ENCODE data around the gene PDE8A.

PDE8A gene

DNA sequence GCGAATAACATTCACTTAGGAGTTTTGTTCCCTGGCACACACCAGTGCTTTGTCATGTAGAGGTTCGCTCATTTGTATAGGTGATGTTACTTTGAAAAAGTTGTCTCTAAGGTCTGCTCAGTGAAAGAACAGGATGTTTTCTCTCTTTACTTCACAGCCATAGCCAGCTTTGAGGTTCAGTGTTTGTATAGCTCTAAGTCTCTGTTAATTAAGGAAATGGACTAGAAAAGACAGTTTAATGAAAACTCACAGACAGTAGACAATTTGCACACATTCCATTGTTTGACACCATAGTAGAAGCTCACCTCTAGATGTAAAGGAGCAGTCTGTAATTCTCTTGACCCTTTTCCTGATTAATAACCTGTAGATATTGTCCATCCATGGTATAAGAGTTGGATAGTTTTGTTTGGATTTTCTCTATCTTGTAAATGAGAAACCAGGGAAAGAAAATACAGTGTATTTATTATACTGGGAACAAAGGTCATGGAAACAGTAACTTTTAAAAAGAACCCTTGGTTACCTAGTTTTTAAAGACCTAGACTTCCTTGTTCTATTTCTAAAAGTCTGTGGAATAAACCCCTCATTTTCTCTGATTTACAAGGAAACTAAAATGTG, 50.4 kb downstream of the PDE8A start:
- DNase-seq, result no peak

- DNase-seq, result no peak
Observed at GRCh38 chr15:85033148-85033547, 51.5 kb downstream of the PDE8A start.

- no peak for DNase-seq
Observed at GRCh38 chr15:85034276-85034675, 52.6 kb downstream of the PDE8A start.

DNA sequence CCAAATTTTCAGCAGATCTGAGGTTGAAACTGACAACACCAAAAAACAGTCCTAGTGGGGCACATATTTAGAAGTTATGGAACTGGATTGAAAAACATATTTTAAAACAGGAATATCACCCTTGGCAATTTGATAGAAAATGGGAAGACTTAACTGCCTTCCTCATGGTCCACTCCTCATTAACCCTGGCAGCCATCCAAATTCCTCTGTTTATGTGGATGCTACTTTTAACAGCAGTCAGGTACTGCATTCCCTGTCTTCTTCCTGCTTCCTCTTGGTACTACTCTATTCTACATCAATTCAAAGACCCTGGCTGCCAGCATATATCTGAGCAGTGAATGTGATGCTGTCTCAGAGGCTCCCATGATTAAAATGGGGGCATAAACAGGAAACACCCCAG, 54.3 kb downstream of the PDE8A start:
- DNase-seq, result no peak

- no peak for DNase-seq
Observed at GRCh38 chr15:85036716-85037115, 55.1 kb downstream of the PDE8A start.

- DNase-seq, result no peak
Observed at GRCh38 chr15:85037641-85038040, 56.0 kb downstream of the PDE8A start.

- no peak for DNase-seq
Observed at GRCh38 chr15:85041230-85041629, 59.6 kb downstream of the PDE8A start.

GRCh38 chr15:85044251-85044853, 62.7 kb downstream of the PDE8A start:
- peak; percentile 60 for DNase-seq

- DNase-seq, result no peak
Observed at GRCh38 chr15:85044894-85045293, 63.2 kb downstream of the PDE8A start.

DNA sequence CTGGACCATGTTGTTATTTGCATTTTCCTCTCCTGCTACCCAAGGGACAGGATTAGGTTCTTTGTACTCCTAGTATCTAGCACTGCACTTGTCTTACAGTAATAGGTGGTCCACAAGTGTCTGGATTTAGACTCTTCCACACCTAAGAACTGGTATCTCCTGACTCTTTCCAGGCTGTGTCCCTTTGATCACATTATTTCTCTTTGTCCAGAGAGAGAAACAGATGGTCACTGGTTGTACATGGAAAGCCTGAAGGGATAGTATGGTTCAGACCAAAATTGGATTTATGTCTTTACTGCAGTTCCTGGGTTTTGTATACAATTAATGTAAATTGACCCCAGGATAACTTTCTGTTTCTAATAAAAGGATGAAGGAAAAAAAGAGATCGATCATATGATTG, 64.0 kb downstream of the PDE8A start:
- no peak for DNase-seq

DNA sequence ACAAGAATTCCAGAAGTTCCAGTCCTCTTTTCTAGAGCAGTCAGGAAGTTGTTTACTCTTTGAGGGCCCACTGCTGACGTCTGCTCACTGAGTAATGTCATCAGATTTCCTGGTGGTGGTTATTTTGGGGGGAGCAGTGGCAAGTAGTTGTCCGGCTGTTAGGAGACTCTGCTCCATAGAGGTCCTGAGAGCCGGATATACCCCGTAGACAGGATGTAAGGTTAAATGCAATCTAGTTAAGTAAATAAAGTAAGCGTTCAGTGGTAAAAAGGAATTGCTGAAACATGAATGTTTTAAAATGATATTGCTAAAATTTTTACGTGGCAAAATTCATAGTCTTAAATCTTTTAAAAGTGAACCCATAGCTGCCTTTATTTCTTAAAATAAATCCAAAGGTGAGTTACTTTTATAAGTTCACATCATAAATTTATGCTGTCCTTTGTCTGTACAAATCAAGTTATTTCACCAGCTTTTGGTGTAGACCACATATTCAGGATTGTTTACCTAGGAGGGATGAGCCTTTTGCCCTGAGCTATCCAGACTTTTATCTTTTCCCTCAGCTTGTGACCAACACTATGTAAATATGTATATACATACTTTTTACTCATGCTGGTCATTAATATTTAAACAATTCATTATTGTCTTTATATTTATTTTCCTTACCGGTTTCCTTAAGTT, 65.8 kb downstream of the PDE8A start:
- peak; percentile 87 for DNase-seq

- DNase-seq, result no peak
Observed at GRCh38 chr15:85048430-85048829, 66.8 kb downstream of the PDE8A start.

- DNase-seq, result no peak
Observed at GRCh38 chr15:85049805-85050204, 68.1 kb downstream of the PDE8A start.

DNA sequence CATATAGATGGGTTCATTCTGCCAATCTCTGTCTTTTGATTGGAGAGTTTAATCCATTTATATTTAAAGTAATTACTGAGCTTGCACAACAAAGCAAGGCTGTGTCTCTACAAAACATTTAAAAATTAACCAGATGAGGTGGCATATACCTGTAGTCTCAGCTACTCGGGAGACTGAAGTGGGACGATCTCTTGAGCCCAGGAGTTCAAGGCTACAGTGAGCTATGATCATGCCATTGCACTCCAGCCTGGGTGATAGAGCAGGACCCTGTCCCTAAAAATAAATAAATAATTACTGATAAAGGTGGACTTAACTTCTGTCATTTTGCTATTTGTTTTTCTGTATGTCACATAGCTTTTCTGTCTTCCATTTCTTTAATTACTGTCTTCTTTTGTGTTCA, 78.1 kb downstream of the PDE8A start:
- no peak for DNase-seq

GRCh38 chr15:85062560-85062959, 80.9 kb downstream of the PDE8A start:
- no peak for DNase-seq

- DNase-seq, result no peak
Observed at GRCh38 chr15:85063088-85063487, 81.4 kb downstream of the PDE8A start.

DNA sequence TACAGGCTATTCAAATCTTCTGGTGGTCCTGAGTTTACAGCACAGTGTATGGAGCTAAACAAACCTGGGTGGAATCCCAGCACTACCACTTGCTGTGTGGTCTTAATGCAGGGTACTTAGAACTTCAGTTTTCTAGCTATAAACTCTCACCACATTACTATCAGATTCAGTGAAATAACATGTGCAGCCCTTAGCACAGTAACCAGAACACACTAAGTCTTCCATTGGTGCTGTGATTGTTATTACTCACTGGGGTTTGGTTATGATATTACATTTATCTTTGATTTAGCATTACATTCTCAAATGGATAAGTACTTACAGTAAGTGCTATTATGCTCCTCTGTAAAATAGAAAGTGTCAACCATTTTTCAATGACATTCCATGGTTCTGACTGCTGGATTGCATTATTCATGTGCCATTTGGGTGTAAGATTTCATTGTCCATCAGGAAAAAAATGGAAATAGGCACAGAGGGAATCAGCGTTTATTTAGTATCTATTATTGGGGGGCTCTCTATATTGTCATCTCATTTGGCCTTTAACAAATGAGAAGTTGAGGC, 81.9 kb downstream of the PDE8A start:
- no peak for DNase-seq

DNA sequence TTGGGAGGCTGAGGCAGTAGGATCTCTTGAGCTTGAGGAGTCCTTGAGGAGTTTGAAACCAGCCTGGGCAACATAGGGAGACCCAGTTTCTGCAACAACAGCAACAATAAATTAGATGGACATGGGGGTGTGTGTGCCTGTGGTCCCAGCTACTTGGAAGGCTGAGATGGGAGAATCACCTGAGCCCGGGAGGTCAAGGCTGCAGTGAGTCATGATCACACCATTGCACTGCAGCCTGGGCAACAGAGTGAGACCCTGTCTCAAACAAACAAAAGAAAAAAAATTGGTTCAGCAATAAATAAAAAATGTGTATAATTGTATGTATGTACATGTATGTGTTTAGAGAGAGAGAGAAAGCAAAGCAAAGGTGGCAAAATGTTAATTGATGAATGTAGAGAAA, 83.1 kb downstream of the PDE8A start:
- DNase-seq, result no peak

DNA sequence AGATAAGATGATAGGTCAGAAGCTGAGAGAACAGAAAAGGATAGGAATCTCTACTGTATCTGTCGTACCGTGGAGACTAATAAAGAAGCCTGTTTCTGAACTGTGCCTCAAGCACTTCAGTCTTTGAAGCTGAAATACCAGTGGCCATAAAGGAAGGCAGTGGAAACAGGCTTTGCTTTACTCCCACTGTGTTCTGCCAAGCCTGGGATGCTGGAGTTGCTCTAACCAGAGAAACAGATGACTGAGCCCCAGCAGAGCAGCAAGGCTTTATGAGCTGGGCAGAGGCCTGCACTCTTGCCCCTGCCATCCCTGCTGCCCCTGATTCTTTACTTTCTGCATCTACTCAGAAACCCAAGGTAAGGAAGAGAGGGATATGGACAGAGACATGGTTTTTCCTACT, 89.4 kb downstream of the PDE8A start:
- no peak for DNase-seq

- no peak for DNase-seq
Observed at GRCh38 chr15:85071504-85071903, 89.8 kb downstream of the PDE8A start.

- no peak for DNase-seq
Observed at GRCh38 chr15:85072917-85073316, 91.3 kb downstream of the PDE8A start.

GRCh38 chr15:85073556-85074194, 92.0 kb downstream of the PDE8A start:
- no peak for DNase-seq

GRCh38 chr15:85086855-85087254, 105.2 kb downstream of the PDE8A start:
- no peak for DNase-seq

All from fibroblast of skin of scalp (primary cell).